Measurements from ENCODE around the gene NKPD1.

GRCh38 chr19:45160870-45161737 lies at the start of gene NKPD1:
- TF ChIP-seq POLR2AphosphoS5 (IDR thresholded peaks at IDR 0.05; ENCODE audit: low read depth, low read length) (no peak), POLR2A (IDR thresholded peaks at IDR 0.05; ENCODE audit: low read depth, low read length) (no peak), TAF1 (IDR thresholded peaks at IDR 0.05; ENCODE audit: low read depth, low read length) (no peak), SPI1 (IDR thresholded peaks at IDR 0.05; ENCODE audit: low read depth, low read length) (no peak), POU2F2 (IDR thresholded peaks at IDR 0.05; ENCODE audit: low read depth, low read length) (no peak)

All from GM12891 (cell line).